ENCODE data around the gene SLC22A17. TPM values are rescaled to one million over a fixed set of nuclear protein-coding genes. Genes with fewer than 3 reads are reported as not detected.
A peak's percentile ranks its signal among the peaks of the same experiment; 100 is the strongest.

Gene SLC22A17
- total RNA-seq, 4 donors from 2014 or later = 16.1 to 33.0 (median 17.9) TPM

DNA sequence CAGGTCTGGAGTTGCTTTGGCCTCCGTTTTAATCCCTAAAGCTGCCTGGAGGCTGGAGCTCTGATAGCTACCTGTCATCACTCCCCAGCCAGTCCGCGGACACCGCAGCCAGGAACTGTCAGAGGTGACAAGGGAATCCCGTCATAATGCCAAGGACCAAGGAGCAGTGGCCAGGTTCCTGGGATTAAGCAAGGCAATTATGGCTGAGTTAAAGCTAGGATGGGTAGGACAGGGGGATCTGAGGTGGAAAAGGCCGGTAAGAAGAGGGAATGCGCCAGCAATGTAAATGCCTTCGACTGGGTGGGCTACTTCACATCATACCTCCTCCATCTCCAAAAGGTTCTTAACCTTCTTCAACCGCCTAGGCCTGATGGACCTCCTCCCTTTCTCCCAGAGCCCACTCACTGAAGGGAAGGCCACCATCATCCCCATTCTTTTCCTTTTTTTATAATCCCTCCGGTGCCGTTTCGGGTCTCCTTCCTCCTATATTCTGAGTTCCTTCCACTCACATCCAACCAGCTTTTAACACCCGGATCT is 51.9 kb downstream of the SLC22A17 start:
- intact Hi-C loops (cut with DNase I; ENCODE audit: low total_unique reads) = no loop called here
- DNase-seq (ENCODE audit: low spot score in 2 of 2) = peak in 1 of 2 donors; percentile 92
- WGBS, 2 donors = 0 to 2% methylated on average over 13 of the region's 13 CpGs
- peak overlapping the region; percentile 33 for H3K4me3 ChIP-seq (ENCODE audit: low read depth, poor library complexity, severe bottlenecking)
- no peak for TF ChIP-seq POLR2A (IDR thresholded peaks at IDR 0.05)
- TF ChIP-seq, protein P1, sequence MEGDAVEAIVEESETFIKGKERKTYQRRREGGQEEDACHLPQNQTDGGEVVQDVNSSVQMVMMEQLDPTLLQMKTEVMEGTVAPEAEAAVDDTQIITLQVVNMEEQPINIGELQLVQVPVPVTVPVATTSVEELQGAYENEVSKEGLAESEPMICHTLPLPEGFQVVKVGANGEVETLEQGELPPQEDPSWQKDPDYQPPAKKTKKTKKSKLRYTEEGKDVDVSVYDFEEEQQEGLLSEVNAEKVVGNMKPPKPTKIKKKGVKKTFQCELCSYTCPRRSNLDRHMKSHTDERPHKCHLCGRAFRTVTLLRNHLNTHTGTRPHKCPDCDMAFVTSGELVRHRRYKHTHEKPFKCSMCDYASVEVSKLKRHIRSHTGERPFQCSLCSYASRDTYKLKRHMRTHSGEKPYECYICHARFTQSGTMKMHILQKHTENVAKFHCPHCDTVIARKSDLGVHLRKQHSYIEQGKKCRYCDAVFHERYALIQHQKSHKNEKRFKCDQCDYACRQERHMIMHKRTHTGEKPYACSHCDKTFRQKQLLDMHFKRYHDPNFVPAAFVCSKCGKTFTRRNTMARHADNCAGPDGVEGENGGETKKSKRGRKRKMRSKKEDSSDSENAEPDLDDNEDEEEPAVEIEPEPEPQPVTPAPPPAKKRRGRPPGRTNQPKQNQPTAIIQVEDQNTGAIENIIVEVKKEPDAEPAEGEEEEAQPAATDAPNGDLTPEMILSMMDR (IDR thresholded peaks at IDR 0.05) = no peak

DNA sequence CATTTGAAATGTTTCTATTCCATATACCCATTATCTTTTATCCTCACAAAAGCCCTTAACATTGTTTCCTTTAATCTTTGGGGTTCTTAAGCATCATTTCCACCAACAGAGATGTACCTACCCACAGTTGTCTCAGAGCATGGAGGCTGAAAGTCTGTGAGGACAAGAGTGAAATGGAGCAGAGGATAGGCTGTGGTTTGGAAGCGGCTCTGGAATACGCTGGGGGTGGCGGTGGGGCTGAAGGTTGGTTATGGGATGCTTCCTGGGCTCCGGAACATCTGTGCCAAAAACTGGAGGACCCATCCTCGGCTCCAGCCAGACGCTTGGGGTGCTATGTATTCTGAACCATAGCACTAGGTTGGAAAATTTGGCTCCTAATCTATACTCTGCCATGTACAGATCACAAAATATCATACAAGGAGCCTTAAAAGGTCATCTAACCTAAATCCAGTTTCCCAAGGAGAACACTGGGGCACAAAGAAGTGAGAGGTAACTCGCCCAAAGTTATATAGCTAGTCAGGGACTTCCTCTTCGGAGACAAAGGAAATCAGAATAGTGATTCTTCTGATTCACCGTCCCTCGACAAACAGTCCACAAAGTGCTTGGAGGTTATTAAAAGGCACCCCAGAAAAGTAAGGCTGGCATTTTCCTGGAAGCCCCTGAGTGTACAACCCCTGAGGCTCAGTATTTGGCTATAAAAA is 52.6 kb downstream of the SLC22A17 start:
- DNase-seq (ENCODE audit: low spot score in 2 of 2) = no peak
- TF ChIP-seq POLR2A (IDR thresholded peaks at IDR 0.05) = no peak
- TF ChIP-seq, protein P1 (IDR thresholded peaks at IDR 0.05) = no peak
- intact Hi-C loops (cut with DNase I; ENCODE audit: low total_unique reads) = no loop called here
- H3K4me3 ChIP-seq (ENCODE audit: low read depth, poor library complexity, severe bottlenecking) = peak overlapping the region; percentile 33
- WGBS, 2 donors = 45 to 53% methylated on average over 10 of the region's 10 CpGs

DNA sequence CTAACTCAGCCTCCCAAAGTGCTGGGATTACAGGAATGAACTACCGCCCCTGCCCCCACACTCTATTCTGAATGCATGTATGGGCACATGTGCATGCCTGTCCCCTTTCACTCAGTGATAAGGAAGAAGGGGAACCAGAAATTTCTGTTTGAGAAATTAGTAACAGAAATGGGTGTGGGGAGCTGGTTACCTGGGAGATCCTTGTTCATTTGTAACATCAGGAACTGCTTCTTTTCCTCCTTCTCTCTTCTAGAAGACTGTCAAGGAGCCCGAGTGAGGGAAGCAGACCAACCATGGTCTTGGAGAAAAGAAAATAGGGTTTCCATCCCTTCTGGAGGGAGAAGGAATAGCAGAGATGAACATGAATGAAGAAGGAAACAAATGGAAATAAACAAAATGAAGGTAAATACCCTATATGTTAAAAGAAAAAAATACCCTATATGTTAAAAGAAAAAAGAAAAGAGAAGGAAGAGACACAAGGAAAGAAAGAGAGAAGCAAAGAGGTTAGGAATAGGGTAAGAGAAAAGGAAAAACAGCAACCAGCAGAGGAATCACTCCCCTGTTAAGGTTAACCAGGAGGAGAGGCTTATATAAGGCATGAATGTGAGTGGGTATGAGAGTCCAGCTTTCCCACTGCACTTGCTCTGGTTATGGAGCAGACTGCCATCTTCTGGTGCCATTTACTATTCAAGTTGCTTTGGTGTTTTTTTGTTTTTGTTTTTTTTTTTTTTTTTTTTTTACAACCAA is 53.3 kb downstream of the SLC22A17 start:
- DNase-seq (ENCODE audit: low spot score in 2 of 2) = no peak
- no peak overlapping the region for H3K4me3 ChIP-seq (ENCODE audit: low read depth, poor library complexity, severe bottlenecking)
- TF ChIP-seq POLR2A (IDR thresholded peaks at IDR 0.05) = no peak
- 57 to 58% methylated on average over 2 of the region's 2 CpGs for WGBS, 2 donors
- intact Hi-C loops (cut with DNase I; ENCODE audit: low total_unique reads) = no loop called here

DNA sequence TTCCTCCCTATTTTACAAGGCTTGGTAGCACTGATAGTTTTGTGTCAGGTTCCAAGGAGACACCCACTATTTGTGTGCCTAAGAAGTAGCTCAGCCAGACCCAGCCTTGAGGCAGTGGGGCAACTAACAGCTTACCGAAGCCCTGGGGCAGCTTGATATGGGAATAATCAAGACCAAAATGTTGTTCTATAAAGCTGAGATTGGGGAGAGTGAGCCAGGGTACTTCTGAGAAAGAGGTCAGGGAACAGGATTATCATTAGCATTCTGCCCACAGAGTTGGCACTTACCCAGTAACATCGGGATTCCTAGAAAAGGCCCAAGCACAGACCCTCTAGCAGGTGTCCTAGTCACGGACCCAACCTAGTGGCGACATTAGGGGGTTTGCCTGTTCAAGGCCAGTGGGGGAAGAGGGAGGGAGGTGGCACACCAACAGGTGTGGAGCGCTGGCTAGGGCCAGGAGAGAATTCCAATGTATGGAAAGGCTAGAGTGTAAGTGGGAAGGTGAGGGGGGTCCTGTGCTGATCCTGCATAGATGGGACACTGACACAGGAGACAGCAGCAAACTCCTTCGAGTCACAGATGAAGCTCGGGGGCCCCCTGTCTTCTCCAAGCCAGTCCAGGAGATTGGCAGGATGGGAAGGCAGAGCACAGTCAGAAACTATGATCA is 54.9 kb downstream of the SLC22A17 start:
- intact Hi-C loops (cut with DNase I; ENCODE audit: low total_unique reads) = no loop called here
- WGBS, 2 donors = 84 to 86% methylated on average over 7 of the region's 7 CpGs
- DNase-seq (ENCODE audit: low spot score in 2 of 2) = no peak

DNA sequence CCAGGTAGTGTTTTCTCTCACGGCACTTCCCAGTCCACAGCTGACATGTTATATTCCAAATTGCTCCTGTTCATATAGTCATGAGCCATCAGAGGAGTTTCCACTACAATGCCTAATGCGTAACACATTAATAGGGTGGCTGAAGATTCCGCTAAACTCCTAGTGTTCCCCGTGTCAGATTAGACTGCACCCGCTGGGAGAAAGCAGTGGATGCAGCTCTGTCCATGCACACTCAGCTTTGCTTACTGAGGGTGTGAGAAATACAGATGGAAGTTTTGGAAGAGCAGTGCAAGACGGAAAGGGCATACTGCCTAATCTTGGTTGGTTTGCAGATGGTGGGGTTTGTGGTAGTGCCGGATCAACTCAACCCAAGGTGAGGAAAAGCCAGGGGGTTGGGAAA is 55.6 kb downstream of the SLC22A17 start:
- intact Hi-C loops (cut with DNase I; ENCODE audit: low total_unique reads) = no loop called here
- WGBS, 2 donors = 85 to 92% methylated on average over 7 of the region's 7 CpGs
- TF ChIP-seq, protein P1 (IDR thresholded peaks at IDR 0.05) = no peak
- TF ChIP-seq POLR2A (IDR thresholded peaks at IDR 0.05) = no peak
- no peak overlapping the region for H3K4me3 ChIP-seq (ENCODE audit: low read depth, poor library complexity, severe bottlenecking)
- no peak for DNase-seq (ENCODE audit: low spot score in 2 of 2)

More for the DNA sequence above, 54.9 kb downstream of the SLC22A17 start:
- no peak overlapping the region for H3K4me3 ChIP-seq (ENCODE audit: low read depth, poor library complexity, severe bottlenecking)
- TF ChIP-seq, protein P1 (IDR thresholded peaks at IDR 0.05) = no peak
- no peak for TF ChIP-seq POLR2A (IDR thresholded peaks at IDR 0.05)

MicroRNAs within 50 kb of the gene (microRNA counts, 767-probe panel; counts per million panel counts)
- 0 to 358 counts per million in 2 donors for microRNA hsa-miR-208a

Small RNA genes lying within 50 kb of the gene (microRNA-seq; reads per million reads assigned to microRNA genes)
- 0 to 1.1 reads per million in 2 donors for gene MIR208A (ENCODE audit: borderline number of aligned reads in 1 of 2, borderline replicate concordance in 2 of 2)

Other genes starting within 250 kb of the SLC22A17 start
- gene CIROP, start 247.9 kb downstream of the SLC22A17 start, total RNA-seq = not detected
- gene CEBPE, start 233.6 kb downstream of the SLC22A17 start, total RNA-seq = not detected
- gene SLC7A8, start 169.2 kb downstream of the SLC22A17 start, total RNA-seq = 10 to 100 TPM; 32.4 to 67.4 (median 42.9) TPM
- gene RNF212B, start 115.0 kb downstream of the SLC22A17 start, total RNA-seq = under 1 TPM in 1 of 4 donors, not detected in 3; 0.59 TPM
- 1 to 10 TPM; 5.3 to 9.7 (median 8.5) TPM for gene HOMEZ, start 66.8 kb downstream of the SLC22A17 start, total RNA-seq
- 10 to 100 TPM in 1 of 4 donors, 1 to 10 TPM in 3; 7.9 to 14.4 (median 8.6) TPM for gene PPP1R3E, start 50.0 kb downstream of the SLC22A17 start, total RNA-seq
- 10 to 100 TPM; 41.5 to 72.2 (median 68.3) TPM for gene BCL2L2, start 46.1 kb downstream of the SLC22A17 start, total RNA-seq
- gene PABPN1, start 31.4 kb downstream of the SLC22A17 start, total RNA-seq = 10 to 100 TPM; 25.5 to 65.8 (median 39.9) TPM
- 10 to 100 TPM; 38.7 to 73.2 (median 53.5) TPM for gene EFS, start 12.3 kb upstream of the SLC22A17 start, total RNA-seq
- not detected for gene IL25, start 19.9 kb upstream of the SLC22A17 start, total RNA-seq
- under 1 TPM in 2 of 4 donors, not detected in 2; 0.38 to 0.58 TPM for gene CMTM5, start 24.2 kb upstream of the SLC22A17 start, total RNA-seq
- under 1 TPM in 1 of 4 donors, not detected in 3; 0.20 TPM for gene MYH6, start 55.4 kb upstream of the SLC22A17 start, total RNA-seq
- gene MYH7, start 82.8 kb upstream of the SLC22A17 start, total RNA-seq = under 1 TPM in 3 of 4 donors, not detected in 1; 0.06 to 0.13 (median 0.08) TPM
- 10 to 100 TPM; 34.0 to 41.7 (median 37.3) TPM for gene NGDN, start 116.8 kb upstream of the SLC22A17 start, total RNA-seq
- gene ZFHX2, start 198.9 kb upstream of the SLC22A17 start, total RNA-seq = under 1 TPM; 0.19 to 0.49 (median 0.27) TPM
- 10 to 100 TPM in 3 of 4 donors, 1 to 10 TPM in 1; 2.8 to 10.9 (median 10.7) TPM for gene THTPA, start 203.4 kb upstream of the SLC22A17 start, total RNA-seq
- 100 to 1,000 TPM; 113 to 206 (median 141) TPM for gene AP1G2, start 214.9 kb upstream of the SLC22A17 start, total RNA-seq
- 1 to 10 TPM in 3 of 4 donors, under 1 TPM in 1; 0.34 to 3.6 (median 1.4) TPM for gene JPH4, start 225.9 kb upstream of the SLC22A17 start, total RNA-seq

Data from lower leg skin (tissue), 4 donors.